ENCODE results near the gene CD52. TPM values are rescaled to one million over a fixed set of nuclear protein-coding genes. Genes with fewer than 3 reads are reported as not detected.

The CD52 gene
- total and polyA plus RNA-seq, 2 experiments from 2014 or later = 7.3 TPM; not detected in 1

GRCh38 chr1:26296340-26297056 lies 21.3 kb upstream of the CD52 start:
- Histone ChIP-seq H3K27ac (ENCODE audit: low read depth) (no peak overlapping the region), H3K4me2 (no peak overlapping the region), H3K27me3 (ENCODE audit: insufficient read depth) (no peaks in the 10 kb centered on the region), H3K9me2 (ENCODE audit: insufficient read depth) (no peaks in the 10 kb centered on the region), H3K79me2 (replicated peaks; ENCODE audit: insufficient read depth) (no peaks in the 10 kb centered on the region), H3K4me1 (ENCODE audit: insufficient read depth) (no peaks in the 10 kb centered on the region), H4K20me1 (replicated peaks; ENCODE audit: insufficient read depth) (no peaks in the 10 kb centered on the region), H3K36me3 (ENCODE audit: insufficient read depth) (no peaks in the 10 kb centered on the region), H2AFZ (no peak overlapping the region), H3F3A (replicated peaks; ENCODE audit: low read depth) (no peaks in the 10 kb centered on the region), H3K4me3 (no peak overlapping the region)
- no peak overlapping the region for H3K27ac Mint-ChIP-seq
- ATAC-seq (no peak), DNase-seq (ENCODE audit: low spot score) (no peak)
- H3K36me3 Mint-ChIP-seq (ENCODE audit: low read depth) = no peaks in the 10 kb centered on the region; the same call in 2 of the 3 replicates
- TF ChIP-seq CREB1 (CRISPR knock-in tag; IDR thresholded peaks at IDR 0.05; ENCODE audit: low read depth) (no peak), POLR2AphosphoS5 (IDR thresholded peaks at IDR 0.05; ENCODE audit: low read depth) (no peak), NANOG (IDR thresholded peaks at IDR 0.05; ENCODE audit: borderline replicate concordance) (no peak), EZH2 (IDR thresholded peaks at IDR 0.05; ENCODE audit: low read depth, unreplicated experiment) (no peak), STAT1 (IDR thresholded peaks at IDR 0.05; ENCODE audit: unreplicated experiment) (no peak), EZH2phosphoT487 (IDR thresholded peaks at IDR 0.05; ENCODE audit: unreplicated experiment) (no peak), REST (IDR thresholded peaks at IDR 0.05; ENCODE audit: unreplicated experiment) (no peak), JUNB (IDR thresholded peaks at IDR 0.05; ENCODE audit: unreplicated experiment) (no peak), ZNF462 (CRISPR knock-in tag; IDR thresholded peaks at IDR 0.05) (no peak), ZNF114 (CRISPR knock-in tag; IDR thresholded peaks at IDR 0.05) (no peak), ETS1 (IDR thresholded peaks at IDR 0.05) (no peak), ZNF331 (CRISPR knock-in tag; IDR thresholded peaks at IDR 0.05; ENCODE audit: low read depth) (no peak)
- peaks cover 7% of the 10 kb centered on the region for H3K27me3 Mint-ChIP-seq (ENCODE audit: insufficient read depth, low read depth, poor library complexity)
- 0 out of 3 replicates have a peak, but pooled peaks cover 5% of the 10 kb centered on the region for H3K4me1 Mint-ChIP-seq
- no peaks in the 10 kb centered on the region for H3K9me3 Mint-ChIP-seq
- H3K4me3 Mint-ChIP-seq = no peak overlapping the region
